ENCODE measurements around the gene TDRD9.

TDRD9 gene

DNA sequence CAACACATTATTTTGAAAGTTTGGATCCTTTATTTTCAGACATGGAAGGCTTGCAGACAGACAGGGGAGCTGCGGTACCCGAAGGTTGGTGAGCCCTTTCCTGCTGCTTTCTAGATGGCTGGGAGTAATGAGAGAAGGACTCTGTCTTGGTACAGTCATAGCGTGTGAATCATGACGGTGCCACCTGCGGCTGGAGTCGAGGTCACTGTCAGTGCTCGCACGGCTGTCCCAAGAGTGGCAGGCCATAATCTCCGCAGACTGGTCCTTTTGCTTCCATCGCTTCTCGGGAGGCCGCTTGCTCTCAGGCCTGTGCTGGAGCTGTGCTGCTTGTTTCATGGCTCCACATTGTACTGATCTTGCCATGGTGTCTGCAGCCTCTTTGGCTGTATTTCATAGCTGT, 78.9 kb downstream of the TDRD9 start:
- no peak overlapping the region for H3K9ac ChIP-seq (ENCODE audit: low read length)
- H3K9me2 ChIP-seq (ENCODE audit: low read depth, low read length): no peaks in the 10 kb centered on the region

DNA sequence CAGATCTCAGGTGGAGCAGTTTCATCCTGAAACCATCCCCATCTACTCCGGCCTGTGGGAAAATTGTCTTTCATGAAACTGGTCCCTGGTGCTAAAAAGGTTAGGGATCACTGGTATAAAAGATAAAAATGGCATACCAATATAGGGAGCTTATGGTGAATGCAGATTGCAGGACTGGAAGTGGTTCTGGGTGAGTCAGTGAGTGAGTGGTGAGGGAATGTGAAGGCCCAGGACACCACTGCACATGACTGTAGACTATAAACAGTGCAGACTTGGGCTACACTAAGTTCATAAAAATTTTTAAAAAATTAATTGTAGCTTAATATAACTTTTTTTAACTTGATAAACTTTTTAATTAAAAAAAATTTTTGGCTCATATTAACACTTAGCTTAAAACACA, 81.0 kb downstream of the TDRD9 start:
- Histone ChIP-seq H3K27ac (ENCODE audit: low read depth, low read length, poor library complexity, severe bottlenecking) (no peak overlapping the region), H2AFZ (ENCODE audit: low read length) (no peak overlapping the region), H4K20me1 (ENCODE audit: insufficient read depth, low read length) (no peaks in the 10 kb centered on the region), H3K36me3 (ENCODE audit: insufficient read depth, low read length) (no peaks in the 10 kb centered on the region), H3K27me3 (ENCODE audit: insufficient read depth, low read length) (no peaks in the 10 kb centered on the region; the same call in 1 of the 2 replicates), H3K9me3 (ENCODE audit: low read length) (no peaks in the 10 kb centered on the region), H3K4me1 (ENCODE audit: insufficient read depth, low read length, severe bottlenecking) (no peaks in the 10 kb centered on the region), H3K79me2 (ENCODE audit: insufficient read depth, low read length) (no peaks in the 10 kb centered on the region), H3K9ac (ENCODE audit: low read length) (no peak overlapping the region), H3K4me3 (ENCODE audit: low read depth, low read length, poor library complexity, severe bottlenecking) (no peak overlapping the region), H3F3A (ENCODE audit: insufficient read depth, low read length) (no peaks in the 10 kb centered on the region), H3K9me2 (ENCODE audit: low read depth, low read length) (no peaks in the 10 kb centered on the region), H3K4me2 (ENCODE audit: low read length) (no peak overlapping the region)
- no peak for TF ChIP-seq EZH2 (IDR thresholded peaks at IDR 0.05; ENCODE audit: borderline replicate concordance, low read length)

More for the DNA sequence above, 78.9 kb downstream of the TDRD9 start:
- no peaks in the 10 kb centered on the region; the same call in 1 of the 2 replicates for H3K27me3 ChIP-seq (ENCODE audit: insufficient read depth, low read length)
- no peak overlapping the region for H2AFZ ChIP-seq (ENCODE audit: low read length)
- H3K79me2 ChIP-seq (ENCODE audit: insufficient read depth, low read length): no peaks in the 10 kb centered on the region
- no peak overlapping the region for H3K27ac ChIP-seq (ENCODE audit: low read depth, low read length, poor library complexity, severe bottlenecking)
- H3K4me3 ChIP-seq (ENCODE audit: low read depth, low read length, poor library complexity, severe bottlenecking): no peak overlapping the region
- no peaks in the 10 kb centered on the region for H3K9me3 ChIP-seq (ENCODE audit: low read length)
- H3F3A ChIP-seq (ENCODE audit: insufficient read depth, low read length): no peaks in the 10 kb centered on the region
- H3K4me2 ChIP-seq (ENCODE audit: low read length): no peak overlapping the region
- no peaks in the 10 kb centered on the region for H4K20me1 ChIP-seq (ENCODE audit: insufficient read depth, low read length)
- TF ChIP-seq EZH2 (IDR thresholded peaks at IDR 0.05; ENCODE audit: borderline replicate concordance, low read length): no peak
- TF ChIP-seq CTCF (IDR thresholded peaks at IDR 0.05; ENCODE audit: low read length): no peak
- no peaks in the 10 kb centered on the region for H3K4me1 ChIP-seq (ENCODE audit: insufficient read depth, low read length, severe bottlenecking)
- no peaks in the 10 kb centered on the region for H3K36me3 ChIP-seq (ENCODE audit: insufficient read depth, low read length)

GRCh38 chr14:104011824-104012517, 83.7 kb downstream of the TDRD9 start:
- TF ChIP-seq CTCF (IDR thresholded peaks at IDR 0.05; ENCODE audit: low read length) (no peak), EZH2 (IDR thresholded peaks at IDR 0.05; ENCODE audit: borderline replicate concordance, low read length) (no peak)
- no peaks in the 10 kb centered on the region for H3K79me2 ChIP-seq (ENCODE audit: insufficient read depth, low read length)
- no peak overlapping the region for H3K27ac ChIP-seq (ENCODE audit: low read depth, low read length, poor library complexity, severe bottlenecking)
- H4K20me1 ChIP-seq (ENCODE audit: insufficient read depth, low read length): no peaks in the 10 kb centered on the region
- no peak overlapping the region for H3K4me2 ChIP-seq (ENCODE audit: low read length)
- no peaks in the 10 kb centered on the region for H3F3A ChIP-seq (ENCODE audit: insufficient read depth, low read length)
- H3K4me3 ChIP-seq (ENCODE audit: low read depth, low read length, poor library complexity, severe bottlenecking): no peak overlapping the region
- H3K27me3 ChIP-seq (ENCODE audit: insufficient read depth, low read length): no peaks in the 10 kb centered on the region
- H3K36me3 ChIP-seq (ENCODE audit: insufficient read depth, low read length): no peaks in the 10 kb centered on the region
- no peak overlapping the region for H2AFZ ChIP-seq (ENCODE audit: low read length)
- no peak overlapping the region for H3K9ac ChIP-seq (ENCODE audit: low read length)
- no peaks in the 10 kb centered on the region for H3K9me2 ChIP-seq (ENCODE audit: low read depth, low read length)
- no peaks in the 10 kb centered on the region for H3K9me3 ChIP-seq (ENCODE audit: low read length)
- no peaks in the 10 kb centered on the region for H3K4me1 ChIP-seq (ENCODE audit: insufficient read depth, low read length, severe bottlenecking)

- H3F3A ChIP-seq (ENCODE audit: insufficient read depth, low read length): no peaks in the 10 kb centered on the region
These were observed 86.5 kb downstream of the TDRD9 start for GRCh38 chr14:104014764-104015163.

More at GRCh38 chr14:104014764-104015163, 86.5 kb downstream of the TDRD9 start:
- Histone ChIP-seq H3K4me2 (ENCODE audit: low read length) (no peak overlapping the region), H3K4me3 (ENCODE audit: low read depth, low read length, poor library complexity, severe bottlenecking) (no peak overlapping the region), H3K9me3 (ENCODE audit: low read length) (no peaks in the 10 kb centered on the region), H3K27me3 (ENCODE audit: insufficient read depth, low read length) (no peaks in the 10 kb centered on the region), H3K27ac (ENCODE audit: low read depth, low read length, poor library complexity, severe bottlenecking) (no peak overlapping the region), H4K20me1 (ENCODE audit: insufficient read depth, low read length) (no peaks in the 10 kb centered on the region), H3K4me1 (ENCODE audit: insufficient read depth, low read length, severe bottlenecking) (no peaks in the 10 kb centered on the region), H2AFZ (ENCODE audit: low read length) (no peak overlapping the region), H3K36me3 (ENCODE audit: insufficient read depth, low read length) (no peaks in the 10 kb centered on the region), H3K9ac (ENCODE audit: low read length) (no peak overlapping the region), H3K9me2 (ENCODE audit: low read depth, low read length) (no peaks in the 10 kb centered on the region), H3K79me2 (ENCODE audit: insufficient read depth, low read length) (no peaks in the 10 kb centered on the region)
- TF ChIP-seq CTCF (IDR thresholded peaks at IDR 0.05; ENCODE audit: low read length): no peak
- TF ChIP-seq EZH2 (IDR thresholded peaks at IDR 0.05; ENCODE audit: borderline replicate concordance, low read length): no peak
